NB4 (cell line): ENCODE measurements around the gene SMARCA2.

Experiments
- CTCF ChIP-seq: IDR thresholded peaks from one replicate; pipeline ENCODE4 v1.5.1; 2012; ENCODE audit warnings: low read depth, low read length
- MAX ChIP-seq: IDR thresholded peaks from 2 replicates; pipeline ENCODE4 v1.6.1; 2011; ENCODE audit warnings: low read depth, low read length
- POLR2A ChIP-seq: IDR thresholded peaks from 2 replicates; pipeline ENCODE4 v1.6.1; 2011; ENCODE audit warnings: mild to moderate bottlenecking; ENCODE audit not compliant: insufficient read length; ENCODE audit errors: extremely low read depth

DNA sequence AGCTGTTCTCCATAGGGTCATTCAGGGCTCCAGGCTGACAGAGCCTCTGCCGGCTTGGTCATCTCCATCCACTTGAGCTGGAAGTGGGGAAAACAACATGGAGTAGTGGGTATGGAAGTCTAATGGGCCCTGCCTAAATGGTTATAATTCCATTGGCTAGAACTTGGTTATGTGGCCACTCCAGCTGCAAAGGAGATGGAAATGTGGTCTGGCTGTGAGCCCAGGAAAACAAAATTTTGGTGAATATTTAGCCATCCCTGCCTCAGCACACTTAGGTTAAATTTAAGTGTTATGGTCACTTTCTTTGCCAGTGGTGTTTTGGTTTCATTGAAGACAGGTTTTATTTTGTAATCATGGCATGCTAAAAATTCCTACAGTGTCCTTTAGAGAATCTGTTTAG, 112.3 kb downstream of the SMARCA2 start:
- TF ChIP-seq CTCF (no peak), POLR2A (no peak), MAX (no peak)
